DMS114 treated with DMSO at 0.1 percent for 48 hours (cell line): Measurements from ENCODE around the gene RNU5D-1.

Experiments
- DNase-seq: peaks from one replicate; lab custom pipeline; 2025; ENCODE audit not compliant: unreplicated experiment; lab: John Stamatoyannopoulos, UW

Gene RNU5D-1

DNA sequence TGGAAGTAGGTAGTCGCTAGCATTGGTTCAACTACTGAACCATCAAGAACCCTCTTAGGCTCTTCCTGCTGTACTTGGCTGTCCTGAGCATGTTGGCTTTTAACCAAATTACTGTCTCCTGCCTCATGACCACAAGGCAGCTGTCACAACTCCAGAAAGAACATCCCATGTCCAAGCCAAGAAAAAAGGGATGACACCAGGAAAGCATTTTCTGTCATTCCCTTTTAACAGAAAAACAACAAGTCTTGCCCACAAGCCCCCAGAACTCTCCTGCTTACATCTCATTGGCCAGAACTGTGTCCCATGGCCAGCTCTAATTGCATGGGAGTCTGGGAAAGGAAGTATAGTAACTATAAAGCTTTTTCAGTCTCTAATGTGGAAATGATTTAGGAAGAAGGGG lies 2.4 kb upstream of the RNU5D-1 start:
- no peak for DNase-seq

DNA sequence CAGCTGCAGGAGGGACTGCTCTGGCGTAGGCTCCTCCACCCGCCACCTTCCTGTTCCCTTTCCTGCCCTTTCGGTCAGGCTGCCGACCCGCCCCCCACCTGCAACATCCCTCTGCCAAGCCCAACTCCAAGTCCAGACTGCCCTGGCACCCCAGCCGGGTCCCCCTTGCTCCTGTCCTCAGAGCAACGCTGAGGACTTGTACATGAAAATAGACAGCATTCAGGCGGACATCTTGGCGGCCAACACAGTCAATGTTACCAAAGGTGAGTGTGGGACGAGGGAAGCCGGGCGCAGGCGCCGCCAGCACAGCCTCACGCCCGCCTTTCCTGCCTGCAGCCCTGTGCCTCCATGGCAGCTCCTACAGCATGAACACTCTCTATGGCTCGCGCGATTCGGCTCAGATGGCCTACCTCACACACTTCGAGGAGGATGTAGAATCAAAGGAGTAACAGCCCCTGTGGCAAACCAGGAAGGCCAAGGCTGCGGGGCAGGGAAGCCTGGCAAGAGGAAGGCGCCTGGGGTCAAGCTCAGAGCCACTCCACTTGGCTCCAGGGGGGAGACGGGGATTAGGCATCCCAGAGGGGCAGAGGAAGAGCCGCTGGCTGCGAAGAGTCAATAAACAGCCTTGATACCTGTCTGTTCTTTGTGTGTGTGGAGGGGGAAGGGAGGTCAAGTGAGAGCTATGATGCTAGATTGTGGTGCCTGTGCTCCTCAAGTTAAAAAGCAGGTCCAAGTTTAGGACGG lies 5.8 kb downstream of the RNU5D-1 start:
- no peak for DNase-seq

DNA sequence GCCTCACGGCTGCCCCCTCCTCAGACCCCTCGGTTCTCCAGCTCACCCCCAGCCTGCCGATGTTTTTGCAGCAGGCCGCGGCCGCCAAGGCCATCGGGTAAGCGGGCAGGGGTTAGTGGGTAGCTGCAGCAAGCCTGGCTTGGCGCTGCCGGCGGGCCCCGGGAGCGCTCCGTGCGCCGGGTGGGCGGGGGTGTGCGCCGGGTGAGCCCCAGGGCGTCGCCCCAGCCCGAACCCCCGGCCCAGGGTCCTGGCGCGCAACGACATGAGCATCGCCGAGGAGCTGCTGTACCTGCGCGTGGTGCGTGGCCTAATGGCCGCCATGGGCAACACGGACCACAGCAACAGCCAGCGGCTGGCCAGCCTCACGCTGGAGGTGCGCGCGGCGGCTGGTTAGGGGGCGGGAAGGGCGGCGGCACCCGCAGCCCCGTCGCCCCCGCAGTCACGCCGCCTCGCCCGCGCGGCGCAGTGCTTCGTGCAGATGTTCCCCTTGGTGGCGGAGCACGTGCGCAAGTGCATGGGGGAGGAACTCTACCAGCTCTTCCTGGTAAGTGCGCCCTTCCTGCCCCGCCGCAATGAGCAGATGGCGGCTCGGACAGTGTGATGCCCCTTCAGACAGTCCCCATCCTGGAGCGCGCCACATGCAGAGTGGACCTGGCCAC lies 6.5 kb downstream of the RNU5D-1 start:
- DNase-seq, result no peak

DNA sequence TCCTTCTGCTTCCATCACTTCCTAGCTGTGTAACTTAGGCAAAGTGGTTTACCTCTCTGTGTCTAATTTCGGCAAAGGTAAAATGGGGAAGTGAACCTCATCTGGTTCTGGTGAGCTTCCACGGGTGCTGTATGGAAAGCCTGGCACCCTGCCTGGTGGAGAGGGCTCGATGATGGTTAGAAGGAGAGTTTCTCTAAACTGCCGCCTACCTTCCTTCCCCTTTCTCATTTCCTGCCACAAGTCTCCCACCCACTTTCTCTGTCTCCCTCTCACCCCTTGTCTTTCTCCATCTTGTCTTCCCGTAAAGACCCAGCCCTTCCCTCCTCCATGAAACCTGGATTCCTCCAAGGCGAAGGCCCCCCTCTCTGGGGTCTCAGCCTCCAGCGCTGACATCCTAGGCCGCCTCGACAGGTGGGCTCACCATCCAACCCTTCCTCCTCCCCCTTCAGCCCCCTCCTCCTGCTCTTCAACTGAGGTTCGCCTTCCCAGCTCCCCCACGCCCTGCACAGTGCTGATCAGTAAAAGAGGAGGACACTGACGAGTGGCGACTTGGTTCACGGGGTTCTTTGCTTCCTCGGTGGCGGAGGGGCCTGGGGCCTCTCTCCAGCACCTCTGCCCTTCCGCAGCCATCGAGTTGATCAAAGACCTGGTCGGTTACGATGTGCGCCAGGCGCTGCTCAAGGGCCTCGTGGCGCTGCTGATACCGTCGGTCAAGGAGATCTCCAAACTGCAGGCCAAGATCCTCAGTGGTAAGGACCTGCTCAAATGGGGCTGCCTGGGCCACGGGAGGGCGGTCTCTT lies 7.3 kb downstream of the RNU5D-1 start:
- DNase-seq, result no peak

DNA sequence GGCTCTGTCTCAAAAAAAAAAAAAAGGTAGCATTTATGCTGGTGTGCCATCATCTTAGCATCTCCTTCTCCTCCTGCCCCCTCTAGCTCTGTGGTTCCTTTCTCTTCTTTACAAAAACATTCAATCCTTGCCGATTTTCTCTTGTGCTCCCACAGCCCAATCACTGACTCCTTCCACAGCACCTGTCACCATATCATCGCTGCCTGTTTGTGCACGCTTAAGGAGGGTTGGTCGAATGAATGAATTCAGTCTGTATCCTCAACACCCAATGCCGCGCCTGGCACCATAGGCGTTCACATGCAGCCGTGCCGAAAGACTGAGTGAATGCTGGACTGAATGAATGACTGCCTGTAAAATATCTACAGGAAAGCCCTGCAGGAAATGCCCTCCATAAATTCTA lies 7.9 kb downstream of the RNU5D-1 start:
- no peak for DNase-seq

DNA sequence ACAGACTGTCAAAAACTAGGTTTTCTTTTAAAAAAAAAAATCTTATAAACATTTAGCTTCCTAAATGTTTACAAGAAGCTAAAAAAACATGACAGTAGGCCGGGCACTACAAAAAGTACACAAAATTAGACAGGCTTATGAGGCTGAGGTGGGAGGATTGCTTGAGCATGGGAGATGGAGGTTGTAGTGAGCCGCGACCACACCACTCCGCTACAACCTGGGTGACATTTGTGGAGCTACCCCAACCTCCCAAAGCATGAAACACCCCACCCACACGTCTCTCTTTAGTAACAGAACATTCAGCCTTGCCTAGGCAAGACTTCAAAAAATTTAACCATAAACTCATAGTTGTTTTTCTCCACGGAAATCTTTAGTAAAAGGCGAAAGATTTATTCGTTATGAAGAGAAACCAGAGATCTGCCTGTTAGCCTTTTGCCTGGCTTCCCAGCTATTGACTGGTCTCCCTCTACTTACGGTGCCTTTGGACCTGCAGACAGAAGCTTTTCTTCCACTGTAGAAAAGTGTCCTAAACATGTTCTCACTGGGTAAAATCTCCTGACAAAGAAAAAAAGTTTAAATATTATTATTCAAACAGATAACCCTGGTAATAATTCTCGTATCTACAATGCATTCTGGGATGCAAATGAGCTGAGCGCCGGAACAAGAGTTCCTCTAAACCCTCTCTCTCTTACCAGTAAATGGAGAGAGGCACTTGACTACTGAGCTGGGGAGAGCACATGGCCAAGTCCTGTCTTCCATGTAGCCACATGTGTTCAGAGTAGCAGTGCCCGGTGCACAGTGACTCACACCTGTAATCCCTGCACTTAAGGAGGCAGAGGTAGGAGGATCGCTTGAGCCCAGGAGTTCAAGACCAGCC lies 9.2 kb downstream of the RNU5D-1 start:
- DNase-seq, result peak; percentile 97

DNA sequence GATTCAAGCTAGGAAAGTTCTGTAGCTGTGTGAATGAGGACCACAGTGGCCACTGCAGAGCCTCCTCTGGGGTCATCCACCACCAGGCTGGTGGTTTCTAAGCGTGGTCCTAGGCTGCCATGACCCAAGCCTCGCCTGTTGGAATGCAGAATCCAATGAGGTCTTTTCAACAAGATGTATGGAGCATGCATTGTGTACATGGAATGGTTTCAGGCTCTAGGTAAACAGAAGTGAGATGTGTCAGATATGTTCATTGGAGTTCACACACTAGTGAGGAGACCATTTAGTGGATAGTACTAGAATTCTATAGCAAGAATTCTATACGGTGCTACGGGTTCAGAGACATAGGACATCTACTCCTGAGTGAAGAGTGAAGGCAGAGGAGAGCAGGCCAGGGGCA lies 10.7 kb downstream of the RNU5D-1 start:
- DNase-seq, result no peak

DNA sequence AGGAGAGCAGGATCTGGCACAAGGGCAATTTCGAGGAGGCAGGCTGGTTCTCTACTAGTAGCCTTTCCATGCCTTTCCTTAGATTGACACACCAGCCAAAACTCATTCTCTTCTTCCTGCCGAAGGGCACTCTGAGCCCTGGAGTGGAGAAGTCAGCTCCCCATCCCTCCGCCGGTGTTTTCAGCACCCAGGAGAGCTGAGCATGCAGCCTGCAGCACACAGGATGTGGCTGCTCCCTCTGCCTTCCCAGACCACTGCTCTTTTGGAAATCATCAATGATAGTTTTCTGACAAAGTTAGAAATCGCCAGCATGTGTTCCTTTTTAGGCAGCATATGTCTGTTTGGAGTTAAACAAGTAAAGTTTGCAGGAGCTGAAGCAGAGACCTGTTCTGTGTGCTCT lies 11.7 kb downstream of the RNU5D-1 start:
- DNase-seq, result no peak

DNA sequence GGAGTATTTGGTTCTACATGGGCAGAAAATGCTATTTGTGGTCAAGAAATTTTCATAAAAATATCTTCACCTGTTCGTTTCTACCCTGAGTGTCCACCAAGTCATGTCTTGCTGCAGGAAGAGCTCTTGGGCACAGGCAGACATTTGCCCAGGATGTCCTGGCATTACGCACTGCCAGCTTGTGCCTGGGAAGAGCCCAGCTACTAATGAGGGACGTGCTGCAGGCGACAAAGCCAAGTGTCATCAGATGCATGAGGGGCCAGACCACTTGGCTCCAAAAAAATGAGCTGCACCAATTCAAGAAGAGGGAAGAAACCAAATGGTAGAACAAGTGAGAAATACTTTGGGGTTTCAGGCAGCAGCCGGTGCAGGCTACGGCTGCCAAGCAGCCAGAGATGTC lies 12.9 kb downstream of the RNU5D-1 start:
- no peak for DNase-seq

DNA sequence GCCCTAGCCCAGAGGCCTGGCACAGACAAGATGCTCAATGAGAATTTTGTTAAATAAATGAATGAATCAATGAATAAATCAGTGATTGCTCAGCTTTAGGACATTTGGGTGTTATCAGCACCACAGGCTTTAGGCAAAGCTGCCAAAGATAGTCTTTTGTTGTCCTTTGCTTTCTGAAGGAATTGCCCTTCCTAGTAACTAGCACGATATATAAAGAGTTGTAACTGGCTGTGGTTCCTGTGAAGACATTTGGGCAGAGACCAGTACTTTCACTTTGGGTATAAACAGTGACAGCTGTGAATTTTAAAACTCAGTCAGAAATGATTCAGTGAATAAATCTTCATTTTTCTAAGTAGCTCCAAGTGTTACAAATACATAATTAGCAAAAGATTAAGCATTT lies 13.3 kb downstream of the RNU5D-1 start:
- no peak for DNase-seq

DNA sequence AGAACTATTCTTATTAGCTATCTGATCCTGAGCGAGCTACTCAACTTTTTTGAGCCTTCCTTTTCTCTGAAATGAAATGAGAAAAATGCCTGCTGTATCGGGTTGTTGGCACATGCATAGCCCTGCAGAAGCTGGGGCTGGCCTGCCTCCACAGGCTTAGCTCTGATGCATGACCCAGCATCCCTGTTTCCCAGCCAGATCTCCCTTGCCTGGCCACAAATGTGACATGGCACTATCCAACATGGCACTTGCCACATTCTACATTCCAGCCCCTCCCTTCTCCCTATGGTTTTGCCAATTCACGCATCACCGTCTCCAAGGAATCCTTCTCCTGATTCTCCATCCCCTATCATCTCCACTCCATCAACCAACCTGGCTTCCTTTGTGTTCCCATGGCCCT lies 13.8 kb downstream of the RNU5D-1 start:
- DNase-seq, result no peak

DNA sequence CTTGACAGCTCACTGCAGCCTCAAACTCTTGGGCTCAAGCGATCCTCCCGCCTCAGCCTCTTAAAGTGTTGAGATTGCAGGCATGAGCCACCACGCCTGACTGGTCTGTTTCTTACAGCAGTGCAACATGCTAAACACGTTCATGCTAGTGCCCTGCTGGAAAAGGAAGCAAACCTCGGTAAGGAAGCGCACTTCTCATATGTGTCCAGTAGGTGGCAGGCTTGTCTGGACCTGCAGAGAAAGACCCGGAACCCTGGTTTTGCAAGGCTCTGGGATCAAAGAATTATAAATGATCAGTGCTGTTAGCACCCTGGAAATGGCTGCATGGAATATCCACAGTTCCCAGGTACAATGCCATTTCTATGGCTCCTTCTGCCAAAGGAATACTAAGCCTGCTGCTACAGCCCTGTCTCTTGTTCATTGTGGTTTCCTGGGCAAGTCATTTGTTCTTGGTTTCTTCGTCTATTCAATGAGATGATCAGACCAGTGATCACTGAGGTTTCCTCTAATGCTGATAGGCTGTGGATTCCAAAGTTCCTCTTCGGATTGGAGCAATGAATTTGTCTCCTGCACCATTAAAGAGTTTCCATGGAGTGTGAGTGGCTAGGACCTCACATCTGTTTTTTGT lies 15.9 kb downstream of the RNU5D-1 start:
- DNase-seq, result peak; percentile 79

DNA sequence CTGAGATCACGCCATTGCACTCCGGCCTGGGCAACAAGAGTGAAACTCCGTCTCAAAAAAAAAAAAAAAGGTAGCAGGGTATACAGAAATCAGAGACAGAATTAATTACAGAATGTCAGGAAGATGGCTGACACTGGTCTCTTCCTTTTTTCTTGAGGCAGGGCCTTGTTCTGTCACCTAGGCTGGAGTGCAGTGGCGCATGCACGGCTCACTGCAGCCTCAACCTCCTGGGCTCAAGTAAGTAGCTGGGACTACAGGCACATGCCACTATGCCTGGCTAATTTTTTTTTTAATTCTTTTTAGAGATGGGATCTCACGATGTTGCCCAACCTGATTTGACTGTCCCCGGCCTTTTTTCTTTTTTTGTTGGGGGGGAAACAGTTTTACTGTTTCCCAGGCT lies 16.4 kb downstream of the RNU5D-1 start:
- DNase-seq, result no peak

DNA sequence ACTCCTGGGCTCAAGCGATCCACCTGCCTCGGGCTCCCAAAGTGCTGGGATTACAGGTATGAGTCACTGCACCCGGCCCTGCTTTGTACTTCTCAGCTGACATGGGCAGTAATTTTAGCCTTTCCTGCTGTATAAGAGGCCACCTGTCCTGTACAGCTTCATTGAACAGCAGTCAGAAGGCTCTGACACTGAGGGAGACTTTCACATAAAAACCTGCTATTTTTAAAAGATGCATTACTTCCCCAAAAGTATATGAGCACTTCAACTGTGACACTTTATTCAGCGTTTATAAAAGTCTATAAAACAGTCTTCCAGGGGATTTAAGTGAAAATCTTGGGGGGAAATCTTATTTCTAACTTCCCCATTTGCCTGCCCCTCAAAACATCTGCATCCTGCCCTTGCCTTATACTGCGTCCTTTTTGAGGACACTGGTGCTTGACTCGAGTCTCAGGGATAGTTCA lies 17.6 kb downstream of the RNU5D-1 start:
- DNase-seq, result no peak

DNA sequence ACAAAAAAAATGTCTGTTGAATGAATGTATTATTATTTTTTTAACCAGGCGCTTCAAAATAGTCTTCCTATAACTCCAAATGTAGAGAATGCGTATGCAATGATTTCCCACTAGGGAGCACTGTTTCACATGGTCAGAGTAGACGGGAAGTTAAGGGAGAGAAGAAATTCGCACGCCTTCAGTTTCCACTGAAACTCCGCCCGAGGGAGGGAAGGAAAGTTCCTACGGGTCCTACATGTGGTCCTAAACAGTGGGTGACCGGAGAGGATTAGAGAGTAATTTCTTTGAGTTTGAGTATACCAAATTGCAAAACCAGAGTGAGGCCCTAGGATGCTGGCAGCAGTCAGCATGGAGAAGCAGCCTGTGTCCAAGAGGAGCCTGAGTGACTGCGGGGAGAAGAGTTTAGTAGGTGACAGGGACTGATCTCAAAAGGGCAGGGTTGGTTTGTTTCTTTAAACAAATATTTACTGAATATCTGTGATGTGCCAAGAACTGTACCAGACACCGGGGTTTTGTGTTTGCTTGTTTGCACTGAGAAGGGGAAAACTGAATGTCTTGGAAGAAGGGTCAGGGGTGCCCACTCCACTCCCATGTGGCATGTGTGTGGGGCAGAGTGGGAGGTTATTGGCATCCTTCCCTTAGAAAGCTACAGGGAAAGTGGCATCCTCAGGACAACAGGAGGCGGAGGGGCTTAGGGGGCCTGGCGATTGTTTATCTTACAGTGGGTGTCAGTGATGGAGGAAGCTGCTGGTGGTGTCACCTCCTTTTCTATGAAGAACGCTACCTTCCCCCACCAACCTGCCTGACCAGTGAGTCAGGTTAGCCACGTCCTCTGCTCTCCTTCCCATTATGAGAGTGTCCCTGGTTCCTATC lies 22.8 kb downstream of the RNU5D-1 start:
- DNase-seq, result no peak

DNA sequence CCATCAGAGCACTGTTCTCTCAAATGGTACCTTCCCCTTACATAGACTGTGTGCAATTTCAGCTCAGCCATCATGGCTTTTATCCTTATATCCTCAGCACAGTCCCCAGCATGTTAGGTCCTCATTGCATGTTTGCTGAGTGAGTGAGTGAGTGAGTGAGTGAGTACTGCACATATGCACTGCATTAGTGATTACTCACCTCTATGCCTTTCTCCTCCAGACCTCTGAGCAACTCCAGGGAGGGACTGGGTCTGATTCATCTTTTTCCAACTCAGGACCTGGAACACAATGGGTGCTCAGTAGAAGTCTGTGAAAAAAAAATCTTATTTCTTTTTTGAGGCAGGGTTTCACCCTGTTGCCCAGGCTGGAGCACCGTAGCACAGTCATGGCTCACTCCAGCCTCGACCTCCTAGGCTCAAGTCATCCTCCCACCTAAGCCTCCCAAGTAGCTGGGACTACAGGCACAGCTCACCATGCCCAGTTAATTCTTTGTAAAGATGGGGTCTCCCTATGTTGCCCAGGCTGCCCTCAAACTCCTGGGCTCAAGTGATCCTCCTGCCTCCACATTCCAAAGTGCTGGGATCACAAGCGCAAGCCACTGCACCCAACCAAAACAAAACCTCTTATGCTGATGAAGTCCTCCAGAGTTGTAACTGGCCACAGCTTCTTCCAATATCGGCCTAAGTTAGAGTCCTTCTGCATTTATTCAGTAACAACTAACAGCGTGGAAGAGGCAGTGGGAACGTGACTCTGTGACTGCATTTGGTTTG lies 23.7 kb downstream of the RNU5D-1 start:
- DNase-seq, result no peak

DNA sequence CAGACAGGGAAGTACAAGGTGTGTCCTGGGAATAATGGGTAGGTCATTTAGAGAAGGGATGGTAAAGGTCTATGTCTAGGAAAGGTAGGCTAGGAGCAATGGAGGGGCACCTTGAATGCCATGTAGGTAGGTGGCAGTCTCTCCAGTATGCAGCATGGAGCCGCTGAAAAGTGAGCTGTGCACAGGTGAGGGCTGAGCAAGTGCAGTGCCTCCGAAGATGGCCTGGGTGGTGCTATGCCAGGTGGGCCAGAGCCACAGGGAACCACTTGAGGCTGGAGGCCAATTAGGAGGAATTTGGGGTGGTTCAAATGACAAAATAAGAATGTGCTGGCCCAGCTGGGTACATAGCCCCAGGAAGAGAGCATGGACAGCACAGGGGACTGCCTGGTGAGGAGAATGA lies 25.0 kb downstream of the RNU5D-1 start:
- no peak for DNase-seq

DNA sequence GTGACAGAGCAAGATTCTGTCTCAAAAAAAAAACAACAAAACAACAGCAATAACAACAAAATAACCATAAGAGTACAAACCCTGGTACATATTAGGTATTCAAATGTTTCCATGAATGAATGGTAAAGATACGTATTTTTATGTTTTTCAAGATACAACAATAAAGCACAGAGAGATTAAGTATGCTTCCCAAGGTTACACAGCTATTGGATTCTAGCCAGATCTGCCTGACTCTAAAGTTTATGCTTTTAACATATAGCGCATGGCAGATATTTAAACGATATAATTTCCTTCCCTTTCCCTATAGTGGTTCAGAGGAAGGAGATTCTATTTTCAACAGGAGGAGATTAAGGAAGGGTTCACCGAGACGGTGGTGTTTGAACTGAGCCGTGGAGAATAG lies 25.5 kb downstream of the RNU5D-1 start:
- DNase-seq, result no peak

DNA sequence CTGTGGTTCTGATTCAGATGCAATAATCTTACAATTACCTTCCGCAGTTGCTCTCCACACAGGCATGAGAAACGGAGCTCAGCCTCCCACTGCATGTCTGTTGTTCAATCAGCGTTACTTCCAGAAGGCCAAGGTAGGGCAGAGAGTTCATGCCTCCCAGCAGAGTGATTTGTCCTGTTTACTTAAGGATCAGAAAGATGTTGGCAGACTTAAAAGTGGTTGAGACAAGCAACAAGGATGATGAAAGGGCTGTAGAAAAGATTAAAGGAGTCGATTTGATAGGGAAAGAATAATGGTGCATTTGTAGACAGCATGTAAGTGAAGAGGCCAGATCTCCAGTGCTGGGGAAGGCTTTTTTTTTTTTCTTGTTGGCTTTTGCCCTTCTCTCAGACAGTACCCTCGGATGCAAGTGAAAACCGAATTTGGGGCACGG lies 29.8 kb downstream of the RNU5D-1 start:
- DNase-seq, result no peak
